ENCODE results near the gene CXorf58. TPM values are rescaled to one million over a fixed set of nuclear protein-coding genes. Genes with fewer than 3 reads are reported as not detected.

CXorf58 gene
- polyA plus RNA-seq, 1 of the 3 experiments (the other 2 are of a cell fraction) = not detected

- H4K20me1 ChIP-seq (ENCODE audit: insufficient read depth) = no peaks in the 10 kb centered on the region
- H3K4me2 ChIP-seq = peak overlapping the region; percentile 76
- peaks cover 9% of the 10 kb centered on the region; the same call in 1 of the 2 replicates for H3K79me2 ChIP-seq (ENCODE audit: insufficient read depth)
- H3K9me2 ChIP-seq = no peaks in the 10 kb centered on the region
- ChIA-PET POLR2A (interaction anchor here (1.2 kb wide), 2 partner anchors 124 to 147 kb away, joined by 4 to 11 read pairs; partner anchors contain the start of gene SAT1), CTCF (interaction anchor here (1.1 to 3.3 kb wide), 7 partner anchors 15 to 221 kb away, joined by 3 to 18 read pairs (median 5); partner anchors contain the start of genes EIF2S3 and SAT1)
- no peak for DNase-seq
- peaks cover 0 to 2% of the 10 kb centered on the region in 2 experiments; a peak in 2 of 4 replicates for H3K4me1 ChIP-seq (ENCODE audit: control insufficient read depth in 1 of 2, insufficient read depth in 2 of 2, low read depth in 1 of 2, low read length in 1 of 2)
- H3K9me3 ChIP-seq = no peaks in the 10 kb centered on the region
- no peaks in the 10 kb centered on the region for H3F3A ChIP-seq (replicated peaks; ENCODE audit: insufficient read depth)
- no peaks in the 10 kb centered on the region for H3K36me3 ChIP-seq (replicated peaks in 1 of 2; ENCODE audit: control insufficient read depth in 1 of 2, insufficient read depth in 2 of 2, low read length in 1 of 2)
- H3K27me3 ChIP-seq (ENCODE audit: insufficient read depth) = no peaks in the 10 kb centered on the region
- H3K27ac ChIP-seq (ENCODE audit: low read depth in 2 of 2, low read length in 1 of 2) = peak overlapping the region; percentile 76 to 81
- no peak for TF ChIP-seq MXI1 (IDR thresholded peaks at IDR 0.05; ENCODE audit: low read depth, low read length)
- no peak for TF ChIP-seq CHD2 (IDR thresholded peaks at IDR 0.05; ENCODE audit: low read length, partially characterized antibody)
- TF ChIP-seq USF1 (IDR thresholded peaks at IDR 0.05; ENCODE audit: borderline replicate concordance, low read depth) = no peak
- no peak for TF ChIP-seq TEAD4 (IDR thresholded peaks at IDR 0.05; ENCODE audit: borderline replicate concordance, insufficient read depth)
- TF ChIP-seq REST (IDR thresholded peaks at IDR 0.05; ENCODE audit: low read depth, low read length) = no peak
- TF ChIP-seq, protein P1, sequence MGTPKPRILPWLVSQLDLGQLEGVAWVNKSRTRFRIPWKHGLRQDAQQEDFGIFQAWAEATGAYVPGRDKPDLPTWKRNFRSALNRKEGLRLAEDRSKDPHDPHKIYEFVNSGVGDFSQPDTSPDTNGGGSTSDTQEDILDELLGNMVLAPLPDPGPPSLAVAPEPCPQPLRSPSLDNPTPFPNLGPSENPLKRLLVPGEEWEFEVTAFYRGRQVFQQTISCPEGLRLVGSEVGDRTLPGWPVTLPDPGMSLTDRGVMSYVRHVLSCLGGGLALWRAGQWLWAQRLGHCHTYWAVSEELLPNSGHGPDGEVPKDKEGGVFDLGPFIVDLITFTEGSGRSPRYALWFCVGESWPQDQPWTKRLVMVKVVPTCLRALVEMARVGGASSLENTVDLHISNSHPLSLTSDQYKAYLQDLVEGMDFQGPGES (IDR thresholded peaks at IDR 0.05; ENCODE audit: low read depth, low read length) = no peak
- no peak for TF ChIP-seq JUND (IDR thresholded peaks at IDR 0.05)
- TF ChIP-seq MAX (IDR thresholded peaks at IDR 0.05; ENCODE audit: low read depth) = no peak
- no peak for TF ChIP-seq GABPA (IDR thresholded peaks at IDR 0.05; ENCODE audit: low read depth)
- no peak for TF ChIP-seq RAD21 (IDR thresholded peaks at IDR 0.05; ENCODE audit: low read length)
- no peak for TF ChIP-seq CTCF (IDR thresholded peaks at IDR 0.05)
- no peak for TF ChIP-seq RXRA (IDR thresholded peaks at IDR 0.05; ENCODE audit: borderline replicate concordance, low read depth)
- no peak for TF ChIP-seq EP300 (IDR thresholded peaks at IDR 0.05; ENCODE audit: borderline replicate concordance in 1 of 2, low read depth in 1 of 2, low read length in 1 of 2)
- TF ChIP-seq FOXJ3 (CRISPR knock-in tag; IDR thresholded peaks at IDR 0.05) = no peak
- TF ChIP-seq MEF2A (IDR thresholded peaks at IDR 0.05; ENCODE audit: borderline replicate concordance, low read depth) = no peak
- no peak for TF ChIP-seq USF2 (IDR thresholded peaks at IDR 0.05; ENCODE audit: borderline replicate concordance, low read depth, low read length)
- H3K9ac ChIP-seq = peak overlapping the region; percentile 76
- peak overlapping the region; percentile 63 to 67 for H3K4me3 ChIP-seq (ENCODE audit: low read depth in 2 of 2, low read length in 1 of 2)
- H2AFZ ChIP-seq (ENCODE audit: low read depth) = peak overlapping the region; percentile 64; the same call in 1 of the 2 replicates
- WGBS (ENCODE audit: low lambda C conversion rate) = 13% methylated on average over 12 of the region's 12 CpGs
Measured at GRCh38 chrX:23907111-23907497, 702 bp upstream of the CXorf58 start.
